Measurements from ENCODE around the gene STIM2. TPM values are rescaled to one million over a fixed set of nuclear protein-coding genes. Genes with fewer than 3 reads are reported as not detected.

Gene STIM2
- total RNA-seq, 1 donor from 2014 or later: 51.0 TPM

DNA sequence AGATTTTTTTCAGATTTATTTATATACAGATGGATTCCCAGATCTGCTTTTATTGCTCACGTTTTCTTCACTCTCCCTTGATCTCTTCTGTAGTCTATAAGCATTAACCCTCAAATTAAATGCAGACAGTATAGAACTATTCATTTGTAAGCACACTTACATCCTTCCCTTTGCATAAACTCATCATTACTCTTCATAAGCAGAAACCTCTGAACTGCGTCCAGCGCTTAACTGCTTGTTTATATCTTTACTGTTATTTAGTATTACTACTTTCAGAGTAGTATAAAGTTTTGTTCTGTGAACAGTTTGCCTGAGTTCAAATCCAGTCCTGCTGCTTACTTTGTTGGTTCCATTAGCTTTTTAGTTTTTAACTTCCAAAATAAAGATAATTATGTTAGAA is 132.9 kb downstream of the STIM2 start:
- H3K9me3 Mint-ChIP-seq: peaks cover 17% of the 10 kb centered on the region
- H3K4me1 Mint-ChIP-seq: no peaks in the 10 kb centered on the region
- H3K4me3 Mint-ChIP-seq: no peak overlapping the region
- no peak overlapping the region for H3K27ac Mint-ChIP-seq
- TF ChIP-seq, protein P1, sequence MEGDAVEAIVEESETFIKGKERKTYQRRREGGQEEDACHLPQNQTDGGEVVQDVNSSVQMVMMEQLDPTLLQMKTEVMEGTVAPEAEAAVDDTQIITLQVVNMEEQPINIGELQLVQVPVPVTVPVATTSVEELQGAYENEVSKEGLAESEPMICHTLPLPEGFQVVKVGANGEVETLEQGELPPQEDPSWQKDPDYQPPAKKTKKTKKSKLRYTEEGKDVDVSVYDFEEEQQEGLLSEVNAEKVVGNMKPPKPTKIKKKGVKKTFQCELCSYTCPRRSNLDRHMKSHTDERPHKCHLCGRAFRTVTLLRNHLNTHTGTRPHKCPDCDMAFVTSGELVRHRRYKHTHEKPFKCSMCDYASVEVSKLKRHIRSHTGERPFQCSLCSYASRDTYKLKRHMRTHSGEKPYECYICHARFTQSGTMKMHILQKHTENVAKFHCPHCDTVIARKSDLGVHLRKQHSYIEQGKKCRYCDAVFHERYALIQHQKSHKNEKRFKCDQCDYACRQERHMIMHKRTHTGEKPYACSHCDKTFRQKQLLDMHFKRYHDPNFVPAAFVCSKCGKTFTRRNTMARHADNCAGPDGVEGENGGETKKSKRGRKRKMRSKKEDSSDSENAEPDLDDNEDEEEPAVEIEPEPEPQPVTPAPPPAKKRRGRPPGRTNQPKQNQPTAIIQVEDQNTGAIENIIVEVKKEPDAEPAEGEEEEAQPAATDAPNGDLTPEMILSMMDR (IDR thresholded peaks at IDR 0.05; ENCODE audit: unreplicated experiment): no peak
- DNase-seq (ENCODE audit: low spot score in 2 of 2, unreplicated experiment in 2 of 2): no peak
- no peaks in the 10 kb centered on the region for H3K27me3 Mint-ChIP-seq (ENCODE audit: low read depth)
- H3K36me3 Mint-ChIP-seq: peaks cover 15% of the 10 kb centered on the region

DNA sequence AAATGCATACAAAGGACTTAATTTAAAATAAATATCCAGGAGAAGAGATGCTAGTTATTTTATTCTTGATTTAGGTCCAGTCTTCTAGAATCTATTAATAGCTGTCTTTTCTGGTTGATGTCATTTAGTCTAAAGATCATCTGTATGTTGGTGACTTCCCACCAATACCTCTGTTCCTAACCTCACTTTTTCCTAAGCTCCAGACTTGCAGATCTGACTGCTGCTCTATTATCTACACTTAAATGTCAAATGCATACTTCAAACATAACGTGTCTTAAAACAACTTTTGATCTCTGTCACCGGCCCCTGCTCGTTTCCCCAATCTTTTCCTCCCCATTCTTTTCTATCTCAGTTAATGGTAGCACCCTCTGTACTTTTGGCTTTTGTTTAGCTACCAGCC is 133.3 kb downstream of the STIM2 start:
- no peaks in the 10 kb centered on the region for H3K27me3 Mint-ChIP-seq (ENCODE audit: low read depth)
- no peak overlapping the region for H3K4me3 Mint-ChIP-seq
- no peak for DNase-seq (ENCODE audit: low spot score in 2 of 2, unreplicated experiment in 2 of 2)
- peaks cover 13% of the 10 kb centered on the region for H3K36me3 Mint-ChIP-seq
- H3K4me1 Mint-ChIP-seq: no peaks in the 10 kb centered on the region
- TF ChIP-seq, protein P1 (IDR thresholded peaks at IDR 0.05; ENCODE audit: unreplicated experiment): no peak
- no peak overlapping the region for H3K27ac Mint-ChIP-seq
- peaks cover 17% of the 10 kb centered on the region for H3K9me3 Mint-ChIP-seq

DNA sequence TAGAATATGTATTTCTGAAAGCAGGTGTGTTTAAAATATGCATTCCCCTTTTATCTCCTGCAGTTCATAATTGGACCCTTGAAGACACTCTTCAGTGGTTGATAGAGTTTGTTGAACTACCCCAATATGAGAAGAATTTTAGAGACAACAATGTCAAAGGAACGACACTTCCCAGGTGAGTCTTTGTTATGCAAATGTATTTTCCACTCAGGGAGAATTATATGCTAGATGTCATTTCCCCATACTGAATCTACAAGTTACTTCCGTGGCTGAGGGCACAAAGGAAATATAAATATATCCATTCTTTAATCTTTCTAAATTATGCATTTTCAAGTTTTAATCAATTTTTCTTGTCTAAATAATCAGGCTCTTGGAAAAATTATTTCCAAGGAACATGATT is 134.7 kb downstream of the STIM2 start:
- no peaks in the 10 kb centered on the region for H3K27me3 Mint-ChIP-seq (ENCODE audit: low read depth)
- no peak for DNase-seq (ENCODE audit: low spot score in 2 of 2, unreplicated experiment in 2 of 2)
- peaks cover 10% of the 10 kb centered on the region for H3K9me3 Mint-ChIP-seq
- no peaks in the 10 kb centered on the region for H3K4me1 Mint-ChIP-seq
- TF ChIP-seq, protein P1 (IDR thresholded peaks at IDR 0.05; ENCODE audit: unreplicated experiment): no peak
- H3K4me3 Mint-ChIP-seq: no peak overlapping the region
- no peak overlapping the region for H3K27ac Mint-ChIP-seq
- peaks cover 10% of the 10 kb centered on the region for H3K36me3 Mint-ChIP-seq

DNA sequence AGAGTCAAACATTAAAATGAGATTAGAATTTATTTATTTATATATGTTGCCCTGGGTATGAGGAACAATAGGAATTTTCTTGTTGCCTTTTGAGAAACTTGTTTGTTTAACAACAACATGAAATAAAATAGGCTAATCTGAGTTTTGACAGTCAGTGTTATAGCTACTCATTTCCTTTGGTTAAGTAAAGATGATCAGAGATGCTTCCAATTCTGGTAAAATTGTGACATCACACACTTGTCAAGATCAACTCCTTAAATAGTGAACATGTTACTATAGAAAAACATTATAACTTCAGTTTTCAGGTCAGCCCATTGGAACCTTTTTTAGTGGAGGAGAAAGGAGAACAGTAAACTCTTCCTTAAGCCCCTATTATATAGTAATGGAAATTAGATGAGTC is 136.1 kb downstream of the STIM2 start:
- Mint-ChIP-seq H3K27me3 (ENCODE audit: low read depth) (no peaks in the 10 kb centered on the region), H3K4me3 (no peak overlapping the region), H3K36me3 (peaks cover 5% of the 10 kb centered on the region), H3K9me3 (no peaks in the 10 kb centered on the region), H3K27ac (no peak overlapping the region), H3K4me1 (peaks cover 2% of the 10 kb centered on the region)
- no peak for DNase-seq (ENCODE audit: low spot score in 2 of 2, unreplicated experiment in 2 of 2)
- TF ChIP-seq, protein P1 (IDR thresholded peaks at IDR 0.05; ENCODE audit: unreplicated experiment): no peak

DNA sequence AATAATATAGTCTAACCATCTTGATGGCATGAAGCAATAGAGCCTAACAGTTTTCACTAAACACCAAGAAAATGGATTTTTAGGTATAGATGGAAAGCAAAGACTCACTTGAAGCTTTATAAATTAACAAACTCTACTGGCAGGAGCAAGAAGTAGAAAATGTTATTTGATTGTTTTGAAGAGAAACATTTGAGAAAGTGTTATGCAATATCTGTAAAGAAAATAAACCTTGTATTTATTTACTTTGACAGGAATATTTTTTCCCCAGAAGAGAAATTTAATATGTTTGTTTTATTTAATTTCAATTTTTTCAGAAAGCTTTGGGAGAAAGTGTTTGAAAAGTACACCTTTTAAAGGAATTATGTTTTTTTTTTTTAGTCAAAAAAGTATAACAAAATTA is 139.0 kb downstream of the STIM2 start:
- no peak overlapping the region for H3K27ac Mint-ChIP-seq
- DNase-seq (ENCODE audit: low spot score in 2 of 2, unreplicated experiment in 2 of 2): no peak
- H3K4me1 Mint-ChIP-seq: peaks cover 23% of the 10 kb centered on the region
- TF ChIP-seq, protein P1 (IDR thresholded peaks at IDR 0.05; ENCODE audit: unreplicated experiment): no peak
- H3K4me3 Mint-ChIP-seq: no peak overlapping the region
- peaks cover 8% of the 10 kb centered on the region for H3K36me3 Mint-ChIP-seq
- no peaks in the 10 kb centered on the region for H3K27me3 Mint-ChIP-seq (ENCODE audit: low read depth)
- no peaks in the 10 kb centered on the region for H3K9me3 Mint-ChIP-seq

DNA sequence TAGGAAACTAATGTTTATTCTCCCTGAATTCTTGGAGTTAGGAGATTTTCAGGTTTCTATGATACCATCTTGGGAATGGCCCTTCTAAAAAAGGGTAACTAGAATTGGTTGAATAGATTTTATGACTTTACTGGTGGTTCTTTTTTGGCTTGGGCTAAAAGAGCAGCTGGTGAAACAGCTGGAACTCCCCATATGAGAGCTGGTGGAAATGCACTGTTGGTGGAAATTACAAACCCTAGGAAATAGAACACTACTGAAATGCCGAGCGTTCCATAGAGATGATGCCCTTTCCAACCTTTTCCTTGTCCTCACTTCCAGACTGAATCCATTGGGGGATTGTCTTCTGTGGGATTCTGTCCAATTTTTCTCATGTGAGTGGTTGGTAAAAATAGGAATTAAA is 139.5 kb downstream of the STIM2 start:
- TF ChIP-seq, protein P1 (IDR thresholded peaks at IDR 0.05; ENCODE audit: unreplicated experiment): no peak
- Mint-ChIP-seq H3K9me3 (no peaks in the 10 kb centered on the region), H3K36me3 (peaks cover 8% of the 10 kb centered on the region), H3K27ac (no peak overlapping the region), H3K27me3 (ENCODE audit: low read depth) (no peaks in the 10 kb centered on the region), H3K4me1 (peaks cover 23% of the 10 kb centered on the region), H3K4me3 (no peak overlapping the region)
- DNase-seq (ENCODE audit: low spot score in 2 of 2, unreplicated experiment in 2 of 2): no peak
